T-helper 2 cell treated with Interferon-gamma antibody and Interleukin-4, amounts not matched to agents 5 μg/mL and 100 μg/mL, for 36 hours (primary cell): ENCODE data around the gene PHEX.

Experiments used
- DNase-seq: peaks from one replicate; pipeline ENCODE4 v3.0.0; 2021; ENCODE audit warnings: low spot score
- H3K27ac Mint-ChIP-seq: one replicate; pipeline ENCODE4 v1.8.0; 2021; ENCODE audit warnings: mild to moderate bottlenecking, mixed read lengths
- H3K27me3 Mint-ChIP-seq: one replicate; pipeline ENCODE4 v1.8.0; 2021; ENCODE audit warnings: low read depth, mixed read lengths
- H3K36me3 Mint-ChIP-seq: one replicate; pipeline ENCODE4 v1.8.0; 2021; ENCODE audit warnings: low read depth, mixed read lengths
- H3K4me1 Mint-ChIP-seq: one replicate; pipeline ENCODE4 v1.8.0; 2021; ENCODE audit warnings: low read depth, mixed read lengths
- H3K4me3 Mint-ChIP-seq: one replicate; pipeline ENCODE4 v1.8.0; 2022; ENCODE audit warnings: mild to moderate bottlenecking, moderate library complexity, mixed read lengths
- H3K9me3 Mint-ChIP-seq: one replicate; pipeline ENCODE4 v1.8.0; 2021; ENCODE audit warnings: mixed read lengths

The PHEX gene

GRCh38 chrX:22163326-22163725 lies 131.2 kb downstream of the PHEX start:
- Mint-ChIP-seq H3K27me3 (no peaks in the 10 kb centered on the region), H3K27ac (no peak overlapping the region), H3K36me3 (no peaks in the 10 kb centered on the region), H3K9me3 (no peaks in the 10 kb centered on the region), H3K4me3 (no peak overlapping the region), H3K4me1 (no peaks in the 10 kb centered on the region)
- DNase-seq = no peak

GRCh38 chrX:22164770-22165388 lies 132.8 kb downstream of the PHEX start:
- H3K4me1 Mint-ChIP-seq = no peaks in the 10 kb centered on the region
- no peaks in the 10 kb centered on the region for H3K36me3 Mint-ChIP-seq
- H3K27me3 Mint-ChIP-seq = no peaks in the 10 kb centered on the region
- no peaks in the 10 kb centered on the region for H3K9me3 Mint-ChIP-seq
- no peak overlapping the region for H3K27ac Mint-ChIP-seq
- H3K4me3 Mint-ChIP-seq = no peak overlapping the region
- no peak for DNase-seq

GRCh38 chrX:22165732-22166457 lies 133.8 kb downstream of the PHEX start:
- no peaks in the 10 kb centered on the region for H3K27me3 Mint-ChIP-seq
- no peak overlapping the region for H3K4me3 Mint-ChIP-seq
- no peaks in the 10 kb centered on the region for H3K36me3 Mint-ChIP-seq
- H3K27ac Mint-ChIP-seq = no peak overlapping the region
- H3K9me3 Mint-ChIP-seq = no peaks in the 10 kb centered on the region
- H3K4me1 Mint-ChIP-seq = no peaks in the 10 kb centered on the region
- no peak for DNase-seq

- Mint-ChIP-seq H3K4me3 (no peak overlapping the region), H3K27me3 (no peaks in the 10 kb centered on the region), H3K4me1 (no peaks in the 10 kb centered on the region), H3K36me3 (no peaks in the 10 kb centered on the region), H3K27ac (no peak overlapping the region), H3K9me3 (no peaks in the 10 kb centered on the region)
- no peak for DNase-seq
Measured at GRCh38 chrX:22171287-22172060, 139.3 kb downstream of the PHEX start.

- no peak overlapping the region for H3K4me3 Mint-ChIP-seq
- H3K36me3 Mint-ChIP-seq = no peaks in the 10 kb centered on the region
- H3K4me1 Mint-ChIP-seq = no peaks in the 10 kb centered on the region
- H3K27me3 Mint-ChIP-seq = no peaks in the 10 kb centered on the region
- H3K27ac Mint-ChIP-seq = no peak overlapping the region
- no peak for DNase-seq
- H3K9me3 Mint-ChIP-seq = no peaks in the 10 kb centered on the region
Measured at GRCh38 chrX:22173966-22174365, 141.8 kb downstream of the PHEX start.

- no peaks in the 10 kb centered on the region for H3K36me3 Mint-ChIP-seq
- no peak overlapping the region for H3K4me3 Mint-ChIP-seq
- H3K9me3 Mint-ChIP-seq = no peaks in the 10 kb centered on the region
- no peak for DNase-seq
- H3K27me3 Mint-ChIP-seq = no peaks in the 10 kb centered on the region
- H3K4me1 Mint-ChIP-seq = no peaks in the 10 kb centered on the region
- H3K27ac Mint-ChIP-seq = no peak overlapping the region
Measured at GRCh38 chrX:22177950-22178515, 145.9 kb downstream of the PHEX start.

- Mint-ChIP-seq H3K27me3 (no peaks in the 10 kb centered on the region), H3K9me3 (no peaks in the 10 kb centered on the region), H3K36me3 (no peaks in the 10 kb centered on the region), H3K4me3 (no peak overlapping the region), H3K27ac (no peak overlapping the region), H3K4me1 (no peaks in the 10 kb centered on the region)
- no peak for DNase-seq
Measured at GRCh38 chrX:22184096-22184495, 152.0 kb downstream of the PHEX start.

- H3K9me3 Mint-ChIP-seq = no peaks in the 10 kb centered on the region
- no peak overlapping the region for H3K4me3 Mint-ChIP-seq
- no peaks in the 10 kb centered on the region for H3K36me3 Mint-ChIP-seq
Measured at GRCh38 chrX:22186165-22186564, 154.0 kb downstream of the PHEX start.

GRCh38 chrX:22192419-22193060 lies 160.4 kb downstream of the PHEX start:
- H3K4me1 Mint-ChIP-seq = peaks cover 2% of the 10 kb centered on the region
- H3K4me3 Mint-ChIP-seq = peak overlapping the region; percentile 59
- no peaks in the 10 kb centered on the region for H3K9me3 Mint-ChIP-seq
- H3K27me3 Mint-ChIP-seq = no peaks in the 10 kb centered on the region
- peak; percentile 17 for DNase-seq
- no peak overlapping the region for H3K27ac Mint-ChIP-seq
- no peaks in the 10 kb centered on the region for H3K36me3 Mint-ChIP-seq

More at GRCh38 chrX:22186165-22186564, 154.0 kb downstream of the PHEX start:
- Mint-ChIP-seq H3K27ac (no peak overlapping the region), H3K4me1 (no peaks in the 10 kb centered on the region), H3K27me3 (no peaks in the 10 kb centered on the region)
- DNase-seq = no peak

- H3K36me3 Mint-ChIP-seq = no peaks in the 10 kb centered on the region
- no peak overlapping the region for H3K4me3 Mint-ChIP-seq
- no peaks in the 10 kb centered on the region for H3K27me3 Mint-ChIP-seq
- DNase-seq = no peak
- peaks cover 2% of the 10 kb centered on the region for H3K4me1 Mint-ChIP-seq
- no peak overlapping the region for H3K27ac Mint-ChIP-seq
- H3K9me3 Mint-ChIP-seq = no peaks in the 10 kb centered on the region
Measured at GRCh38 chrX:22193851-22194659, 161.9 kb downstream of the PHEX start.

GRCh38 chrX:22194660-22194945 lies 162.5 kb downstream of the PHEX start:
- Mint-ChIP-seq H3K9me3 (no peaks in the 10 kb centered on the region), H3K27ac (no peak overlapping the region), H3K4me1 (peaks cover 2% of the 10 kb centered on the region), H3K4me3 (no peak overlapping the region), H3K36me3 (no peaks in the 10 kb centered on the region), H3K27me3 (no peaks in the 10 kb centered on the region)
- DNase-seq = no peak

- no peak overlapping the region for H3K27ac Mint-ChIP-seq
- no peak overlapping the region for H3K4me3 Mint-ChIP-seq
- DNase-seq = no peak
- peaks cover 2% of the 10 kb centered on the region for H3K4me1 Mint-ChIP-seq
- H3K27me3 Mint-ChIP-seq = no peaks in the 10 kb centered on the region
- H3K9me3 Mint-ChIP-seq = no peaks in the 10 kb centered on the region
- no peaks in the 10 kb centered on the region for H3K36me3 Mint-ChIP-seq
Measured at GRCh38 chrX:22196149-22196548, 164.0 kb downstream of the PHEX start.

GRCh38 chrX:22202251-22202650 lies 170.1 kb downstream of the PHEX start:
- no peaks in the 10 kb centered on the region for H3K9me3 Mint-ChIP-seq
- H3K4me3 Mint-ChIP-seq = no peak overlapping the region
- H3K27me3 Mint-ChIP-seq = no peaks in the 10 kb centered on the region
- no peak overlapping the region for H3K27ac Mint-ChIP-seq
- no peaks in the 10 kb centered on the region for H3K4me1 Mint-ChIP-seq
- no peaks in the 10 kb centered on the region for H3K36me3 Mint-ChIP-seq
- no peak for DNase-seq
